SK-N-SH treated with all-trans-retinoic acid at 6 μM for 48 hours (cell line): ENCODE measurements around the gene MKNK2.

ENCODE experiments used
- ARNTL ChIP-seq: fragments of 450-650 bp; formaldehyde crosslinking; IDR thresholded peaks from 2 replicates; pipeline ENCODE4 v1.5.0; 2020; ENCODE audit warnings: low read depth, mild to moderate bottlenecking, moderate library complexity, borderline replicate concordance
- BACH2 ChIP-seq: fragments of 250-450 bp; sonication (Bioruptor Pico); IDR thresholded peaks from 2 replicates; pipeline ENCODE4 v1.9.0; 2021; ENCODE audit warnings: mild to moderate bottlenecking, borderline replicate concordance
- ESRRG ChIP-seq: fragments of 250-450 bp; sonication (Bioruptor Pico); IDR thresholded peaks from 2 replicates; pipeline ENCODE4 v1.6.1; 2021; ENCODE audit warnings: mild to moderate bottlenecking
- OSR1 ChIP-seq: fragments of 250-450 bp; sonication (Bioruptor Pico); IDR thresholded peaks from 2 replicates; pipeline ENCODE4 v1.8.0; 2022; ENCODE audit warnings: moderate library complexity, mild to moderate bottlenecking, inconsistent platforms
- PPARA ChIP-seq: fragments of 250-450 bp; sonication (Bioruptor Pico); IDR thresholded peaks from 2 replicates; pipeline ENCODE4 v1.5.0; 2020; ENCODE audit warnings: mild to moderate bottlenecking, borderline replicate concordance
- RARB ChIP-seq: fragments of 250-450 bp; sonication (Bioruptor Pico); IDR thresholded peaks from 2 replicates; pipeline ENCODE4 v1.8.0; 2021; ENCODE audit warnings: mild to moderate bottlenecking, moderate library complexity
- SNAI2 ChIP-seq: fragments of 250-450 bp; sonication (Bioruptor Pico); IDR thresholded peaks from 2 replicates; pipeline ENCODE4 v1.5.0; 2020; ENCODE audit warnings: mild to moderate bottlenecking, moderate library complexity
- TCF4 ChIP-seq: fragments of 250-450 bp; sonication (Bioruptor Pico); IDR thresholded peaks from 2 replicates; pipeline ENCODE4 v1.8.0; 2021; ENCODE audit warnings: mild to moderate bottlenecking, moderate library complexity, borderline replicate concordance
- ZFP3 ChIP-seq: fragments of 250-450 bp; sonication (Bioruptor Pico); IDR thresholded peaks from 2 replicates; pipeline ENCODE4 v1.5.0; 2020; ENCODE audit warnings: mild to moderate bottlenecking, moderate library complexity
- ZFP30 ChIP-seq: fragments of 450-650 bp; formaldehyde crosslinking; IDR thresholded peaks from 2 replicates; pipeline ENCODE4 v1.5.0; 2022; ENCODE audit warnings: mild to moderate bottlenecking, moderate library complexity
- ZNF70 ChIP-seq: fragments of 450-650 bp; formaldehyde crosslinking; IDR thresholded peaks from 2 replicates; pipeline ENCODE4 v1.5.0; 2020; ENCODE audit warnings: mild to moderate bottlenecking, moderate library complexity
- TF ChIP-seq, protein P1 (sequence below): fragments of 250-450 bp; sonication (Bioruptor Pico); IDR thresholded peaks from 2 replicates; pipeline ENCODE4 v1.8.0; 2020; ENCODE audit warnings: mild to moderate bottlenecking, moderate library complexity, borderline replicate concordance
- TF ChIP-seq, protein P2 (sequence below): fragments of 250-450 bp; sonication (Bioruptor Pico); IDR thresholded peaks from 2 replicates; pipeline ENCODE4 v1.5.1; 2021; ENCODE audit warnings: mild to moderate bottlenecking, moderate library complexity
- TF ChIP-seq, protein P3 (sequence below): fragments of 250-450 bp; sonication (Bioruptor Pico); IDR thresholded peaks from 2 replicates; pipeline ENCODE4 v1.8.0; 2021; ENCODE audit warnings: low read depth, mild to moderate bottlenecking, moderate library complexity, borderline replicate concordance

- TF ChIP-seq, protein P1, sequence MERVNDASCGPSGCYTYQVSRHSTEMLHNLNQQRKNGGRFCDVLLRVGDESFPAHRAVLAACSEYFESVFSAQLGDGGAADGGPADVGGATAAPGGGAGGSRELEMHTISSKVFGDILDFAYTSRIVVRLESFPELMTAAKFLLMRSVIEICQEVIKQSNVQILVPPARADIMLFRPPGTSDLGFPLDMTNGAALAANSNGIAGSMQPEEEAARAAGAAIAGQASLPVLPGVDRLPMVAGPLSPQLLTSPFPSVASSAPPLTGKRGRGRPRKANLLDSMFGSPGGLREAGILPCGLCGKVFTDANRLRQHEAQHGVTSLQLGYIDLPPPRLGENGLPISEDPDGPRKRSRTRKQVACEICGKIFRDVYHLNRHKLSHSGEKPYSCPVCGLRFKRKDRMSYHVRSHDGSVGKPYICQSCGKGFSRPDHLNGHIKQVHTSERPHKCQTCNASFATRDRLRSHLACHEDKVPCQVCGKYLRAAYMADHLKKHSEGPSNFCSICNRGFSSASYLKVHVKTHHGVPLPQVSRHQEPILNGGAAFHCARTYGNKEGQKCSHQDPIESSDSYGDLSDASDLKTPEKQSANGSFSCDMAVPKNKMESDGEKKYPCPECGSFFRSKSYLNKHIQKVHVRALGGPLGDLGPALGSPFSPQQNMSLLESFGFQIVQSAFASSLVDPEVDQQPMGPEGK (CRISPR knock-in tag), result no peak
- TF ChIP-seq ARNTL (no peak), ESRRG (CRISPR knock-in tag) (no peak), BACH2 (CRISPR knock-in tag) (no peak), SNAI2 (no peak), RARB (no peak), PPARA (CRISPR knock-in tag) (no peak), ZFP30 (no peak), TCF4 (CRISPR knock-in tag) (no peak), ZFP3 (CRISPR knock-in tag) (no peak), ZNF70 (CRISPR knock-in tag) (no peak), OSR1 (CRISPR knock-in tag) (no peak)
- TF ChIP-seq, protein P2, sequence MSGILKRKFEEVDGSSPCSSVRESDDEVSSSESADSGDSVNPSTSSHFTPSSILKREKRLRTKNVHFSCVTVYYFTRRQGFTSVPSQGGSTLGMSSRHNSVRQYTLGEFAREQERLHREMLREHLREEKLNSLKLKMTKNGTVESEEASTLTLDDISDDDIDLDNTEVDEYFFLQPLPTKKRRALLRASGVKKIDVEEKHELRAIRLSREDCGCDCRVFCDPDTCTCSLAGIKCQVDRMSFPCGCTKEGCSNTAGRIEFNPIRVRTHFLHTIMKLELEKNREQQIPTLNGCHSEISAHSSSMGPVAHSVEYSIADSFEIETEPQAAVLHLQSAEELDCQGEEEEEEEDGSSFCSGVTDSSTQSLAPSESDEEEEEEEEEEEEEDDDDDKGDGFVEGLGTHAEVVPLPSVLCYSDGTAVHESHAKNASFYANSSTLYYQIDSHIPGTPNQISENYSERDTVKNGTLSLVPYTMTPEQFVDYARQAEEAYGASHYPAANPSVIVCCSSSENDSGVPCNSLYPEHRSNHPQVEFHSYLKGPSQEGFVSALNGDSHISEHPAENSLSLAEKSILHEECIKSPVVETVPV (CRISPR knock-in tag), result no peak
- TF ChIP-seq, protein P3, sequence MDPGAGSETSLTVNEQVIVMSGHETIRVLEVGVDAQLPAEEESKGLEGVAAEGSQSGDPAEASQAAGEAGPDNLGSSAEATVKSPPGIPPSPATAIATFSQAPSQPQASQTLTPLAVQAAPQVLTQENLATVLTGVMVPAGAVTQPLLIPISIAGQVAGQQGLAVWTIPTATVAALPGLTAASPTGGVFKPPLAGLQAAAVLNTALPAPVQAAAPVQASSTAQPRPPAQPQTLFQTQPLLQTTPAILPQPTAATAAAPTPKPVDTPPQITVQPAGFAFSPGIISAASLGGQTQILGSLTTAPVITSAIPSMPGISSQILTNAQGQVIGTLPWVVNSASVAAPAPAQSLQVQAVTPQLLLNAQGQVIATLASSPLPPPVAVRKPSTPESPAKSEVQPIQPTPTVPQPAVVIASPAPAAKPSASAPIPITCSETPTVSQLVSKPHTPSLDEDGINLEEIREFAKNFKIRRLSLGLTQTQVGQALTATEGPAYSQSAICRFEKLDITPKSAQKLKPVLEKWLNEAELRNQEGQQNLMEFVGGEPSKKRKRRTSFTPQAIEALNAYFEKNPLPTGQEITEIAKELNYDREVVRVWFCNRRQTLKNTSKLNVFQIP, result no peak
These were observed 1.9 kb downstream of the MKNK2 start for GRCh38 chr19:2048959-2049740.
